HG02571 (cell line): ENCODE measurements around the gene EMC10.
"Not testable (repeated sequence)": the region's sequence is repeated elsewhere in the genome, so short reads cannot be mapped to it uniquely, and the experiment has no call there.

Source experiments
- ATAC-seq: cut with Tn5 transposase; IDR thresholded peaks from one replicate; pipeline ENCODE4 v1.9.1; 2021; ENCODE audit warnings: mild to moderate bottlenecking, moderate library complexity; ENCODE audit not compliant: unreplicated experiment

Gene EMC10

DNA sequence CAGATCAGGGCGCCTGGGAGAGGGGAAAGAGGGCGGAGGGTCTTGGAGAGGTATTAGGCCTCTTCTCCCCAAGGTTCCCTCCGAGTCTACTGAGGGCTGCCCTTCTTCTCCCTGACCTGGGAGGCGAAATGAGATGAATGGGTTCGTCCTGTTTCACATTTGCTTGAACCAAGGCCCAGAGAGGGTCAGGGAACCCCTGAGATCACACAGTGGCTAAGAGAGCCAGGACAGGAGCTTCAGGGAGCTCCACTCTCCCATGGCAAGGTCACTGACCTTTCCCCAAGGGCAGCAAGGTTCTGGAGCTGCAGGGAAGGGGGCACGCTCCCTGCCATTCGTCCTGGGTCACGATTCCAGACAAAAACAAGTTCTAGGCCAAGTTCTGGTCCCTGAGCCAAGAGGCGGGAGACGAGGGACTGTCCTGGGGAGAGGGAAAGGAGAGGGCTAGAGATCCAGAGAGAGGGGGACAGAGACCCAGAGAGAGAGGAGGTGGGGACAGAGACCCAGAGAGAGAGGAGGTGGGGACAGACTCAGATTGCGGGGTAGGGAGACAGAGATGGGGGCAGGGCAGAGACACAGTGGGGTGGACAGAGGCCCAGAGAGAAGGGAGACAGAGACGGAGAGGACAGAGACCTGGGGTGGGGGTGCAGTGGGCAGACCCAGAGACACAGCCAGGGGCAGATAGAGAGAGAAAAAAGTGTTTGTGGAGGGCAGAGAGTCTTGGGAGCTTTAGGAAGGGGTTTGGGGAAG is 36.9 kb downstream of the EMC10 start:
- no peak for ATAC-seq

DNA sequence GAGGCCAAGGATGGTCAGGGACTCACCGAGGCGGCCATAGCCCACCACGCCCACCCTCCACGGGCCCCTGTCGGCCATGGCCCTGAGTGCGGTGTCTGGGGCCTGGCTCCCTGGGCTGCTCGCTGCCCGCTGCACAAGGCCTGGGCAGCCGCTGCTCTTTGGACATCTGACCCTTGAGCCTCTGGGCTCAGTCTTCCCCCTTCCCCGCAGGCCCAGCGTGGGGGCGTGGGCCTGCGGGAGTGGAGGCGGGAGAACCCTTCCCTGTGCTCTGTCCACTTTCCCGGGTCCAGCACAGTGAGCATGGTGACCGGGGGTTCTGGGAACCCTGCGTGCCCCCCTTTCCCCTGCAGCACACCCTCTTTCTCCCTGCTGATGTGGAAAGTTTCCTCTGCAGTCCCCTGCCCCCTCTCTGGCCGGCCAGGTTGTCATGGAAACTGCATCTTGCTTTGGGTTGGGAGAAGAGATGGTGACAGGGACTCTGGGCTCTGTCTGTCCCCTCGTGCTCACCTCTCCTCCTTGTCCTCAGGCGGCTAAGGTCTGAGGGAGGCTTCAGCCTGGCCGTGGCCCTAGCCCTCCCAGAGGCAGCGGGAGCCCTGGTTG is 37.5 kb downstream of the EMC10 start, which contains the start of gene ASPDH:
TSS of gene ASPDH (minus strand) at position 168 of the 600 bp plus-strand sequence. CDS start at position 78, 90 bp downstream.
- no peak for ATAC-seq

DNA sequence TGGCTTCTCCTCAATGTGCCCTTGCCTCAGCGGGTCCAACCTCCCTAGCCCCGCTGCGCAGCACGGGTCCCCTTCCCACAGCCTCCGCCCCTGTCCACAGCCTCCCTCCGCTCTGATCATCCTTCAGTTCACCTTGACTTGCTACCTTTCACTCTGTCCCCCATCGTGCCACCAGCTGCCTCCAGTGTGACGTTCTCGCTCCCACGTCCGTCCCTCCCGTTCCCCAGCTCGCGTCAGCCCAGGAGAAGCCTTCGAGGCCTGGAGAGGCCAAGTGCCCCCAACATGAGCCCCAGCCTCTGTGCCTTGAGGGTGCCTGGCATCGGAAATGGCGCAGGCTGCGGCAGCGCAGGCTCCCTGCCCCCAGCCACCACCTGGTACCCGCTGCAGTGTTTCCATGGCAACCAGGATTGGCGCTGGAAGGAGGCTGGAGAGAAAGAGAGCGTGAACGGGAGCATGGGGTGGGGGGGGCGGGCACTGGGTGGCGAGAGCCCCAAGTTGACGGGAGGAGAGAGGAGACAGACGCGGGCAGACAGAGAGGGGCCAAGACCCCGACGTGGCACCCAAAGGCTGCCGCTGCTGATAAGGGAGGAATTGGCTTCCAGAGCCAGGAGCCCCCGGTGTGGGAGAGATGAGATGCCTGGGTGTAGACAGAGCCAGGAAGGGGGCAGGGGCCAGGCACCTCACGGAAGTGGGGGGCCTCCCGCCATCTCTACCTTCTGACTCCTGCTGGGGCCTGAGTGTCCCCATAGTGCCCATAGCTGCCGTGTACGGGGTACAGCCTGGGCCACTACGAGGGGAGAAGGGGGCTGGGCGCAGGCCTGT is 38.2 kb downstream of the EMC10 start:
- no peak for ATAC-seq

DNA sequence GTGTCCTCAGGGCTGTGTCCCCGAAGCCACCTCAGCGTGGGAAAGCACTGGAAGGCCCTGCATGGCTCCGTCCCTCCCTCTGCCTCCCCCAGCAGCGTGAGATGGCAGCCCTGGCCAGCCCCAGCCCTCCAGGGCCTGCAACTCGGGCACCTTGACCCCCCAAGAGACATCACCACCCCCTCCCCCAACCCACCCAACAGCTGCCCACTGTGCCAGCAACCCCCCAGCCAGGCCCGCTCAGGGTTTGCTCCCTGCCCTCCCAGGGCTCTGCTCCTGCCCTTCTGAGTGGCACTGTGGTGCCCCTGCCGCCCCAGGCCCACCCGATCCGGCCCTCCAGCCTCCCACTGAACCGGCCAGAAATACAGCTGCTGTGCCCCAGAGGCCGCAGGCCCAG is 38.9 kb downstream of the EMC10 start:
- no peak for ATAC-seq

DNA sequence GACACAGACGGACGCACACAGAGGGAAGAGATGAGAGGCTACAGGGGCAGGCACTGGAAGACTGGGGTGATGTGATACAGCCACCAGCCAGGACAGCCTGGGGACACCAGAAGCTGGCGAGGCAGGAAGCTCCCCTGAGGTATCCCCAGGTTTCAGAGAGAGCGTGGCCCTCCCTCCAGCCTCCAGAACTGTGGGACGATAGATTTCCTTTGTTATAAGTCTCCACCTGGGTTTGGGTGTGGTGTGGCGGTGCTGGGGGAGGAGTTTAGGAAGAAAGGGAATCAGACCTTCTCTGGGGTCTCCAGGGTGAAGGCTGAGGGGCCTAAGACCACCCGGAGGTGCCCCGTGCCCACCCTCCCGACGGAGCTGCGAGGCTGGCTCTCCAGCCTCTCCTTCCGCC is 40.1 kb downstream of the EMC10 start:
- no peak for ATAC-seq

DNA sequence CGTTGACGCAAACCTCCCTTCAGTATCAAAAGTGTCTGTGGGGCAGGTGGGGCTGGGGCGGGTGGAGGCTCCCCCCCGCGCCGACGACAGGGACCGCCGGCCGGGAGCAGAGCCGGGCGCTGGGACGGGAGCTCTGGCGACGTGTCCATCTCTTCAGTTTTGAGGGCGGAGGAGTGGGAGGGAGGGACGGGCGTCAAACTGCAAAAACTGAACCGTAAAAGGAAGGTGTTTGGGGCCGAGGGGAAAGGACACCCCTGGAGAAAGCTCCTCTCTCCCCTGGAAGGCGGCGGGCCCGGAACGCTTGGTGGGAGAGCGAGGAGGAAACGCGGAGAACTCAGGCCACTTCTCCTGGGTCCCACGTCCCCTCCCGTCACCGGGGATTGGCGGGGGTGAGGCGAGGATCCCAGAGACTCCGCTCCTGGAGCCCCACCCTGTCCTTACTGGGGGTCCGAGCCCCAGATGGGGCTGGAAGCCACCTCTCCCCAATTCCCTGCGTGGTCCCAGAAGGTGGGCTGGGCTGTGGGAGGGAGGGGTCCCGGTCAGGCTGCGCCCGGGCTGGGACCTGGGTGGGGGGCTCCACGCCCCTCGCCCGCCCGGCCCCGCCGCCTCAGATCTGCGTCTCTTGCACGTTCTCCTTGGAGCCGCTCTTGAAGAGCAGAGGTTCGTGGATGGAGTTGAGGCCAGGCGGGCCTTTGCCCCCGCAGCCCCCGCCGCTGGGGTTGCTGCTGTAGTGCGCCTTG is 40.8 kb downstream of the EMC10 start:
- ATAC-seq, result no peak

DNA sequence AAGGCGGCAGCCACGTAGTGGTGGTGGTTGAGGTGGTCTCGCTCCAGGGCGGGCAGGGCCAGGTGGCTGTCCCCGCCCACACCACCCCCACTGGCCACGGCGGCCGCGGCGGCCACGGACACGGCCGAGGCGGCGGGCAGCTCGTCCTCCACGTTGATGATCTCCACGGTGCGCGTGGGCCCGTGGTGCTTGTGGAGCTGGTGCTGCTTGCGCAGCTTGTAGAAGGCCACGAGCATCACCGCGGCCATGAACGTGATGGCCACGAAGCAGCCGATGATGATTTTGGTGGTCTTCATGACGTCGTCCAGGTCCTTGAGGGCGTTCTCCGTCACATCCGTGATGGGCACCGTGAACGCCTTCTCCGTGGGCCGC is 41.4 kb downstream of the EMC10 start:
- no peak for ATAC-seq

DNA sequence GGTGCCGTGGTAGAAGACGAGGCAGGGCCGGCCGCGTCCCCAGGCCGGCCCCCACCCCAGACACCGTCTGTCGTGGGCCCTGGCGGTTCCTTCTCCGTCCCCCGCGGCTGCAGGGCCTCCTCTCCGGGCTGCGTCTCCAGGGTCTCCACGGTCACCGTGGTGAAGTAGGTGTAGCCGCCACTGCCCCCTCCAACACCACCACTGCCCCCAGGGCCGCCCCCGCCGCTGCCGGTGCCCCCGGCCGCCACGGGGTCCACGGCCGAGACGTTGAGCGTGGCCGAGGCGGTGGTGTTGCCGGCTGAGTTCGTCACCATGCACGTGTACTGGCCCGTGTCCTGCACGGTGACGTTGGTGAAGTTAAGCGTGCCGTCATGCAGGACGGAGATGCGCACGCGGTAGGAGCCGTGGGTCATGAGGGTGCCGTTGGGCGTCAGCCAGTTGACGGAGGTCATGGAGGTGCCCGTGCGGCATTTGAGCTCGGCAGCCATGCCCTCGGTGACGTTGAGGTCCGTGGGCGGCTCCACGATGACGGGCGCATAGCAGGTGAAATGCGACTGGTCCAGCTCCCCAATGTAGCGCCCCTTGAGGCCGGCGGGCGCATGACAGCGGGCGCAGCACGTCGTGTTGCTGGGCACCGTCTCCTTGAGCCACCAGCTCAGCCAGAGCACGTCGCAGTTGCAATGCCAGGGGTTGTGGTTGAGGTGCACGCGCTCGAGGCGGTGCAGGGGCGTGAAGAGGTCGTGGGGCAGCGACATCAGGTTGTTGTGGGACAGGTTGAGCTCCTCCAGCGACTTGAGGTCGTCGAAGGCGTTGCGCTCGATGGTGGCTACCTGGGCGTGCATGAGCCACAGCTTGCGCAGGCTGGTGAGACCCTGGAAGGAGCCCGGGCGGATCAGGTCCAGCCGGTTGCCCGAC is 42.0 kb downstream of the EMC10 start:
- no peak for ATAC-seq

DNA sequence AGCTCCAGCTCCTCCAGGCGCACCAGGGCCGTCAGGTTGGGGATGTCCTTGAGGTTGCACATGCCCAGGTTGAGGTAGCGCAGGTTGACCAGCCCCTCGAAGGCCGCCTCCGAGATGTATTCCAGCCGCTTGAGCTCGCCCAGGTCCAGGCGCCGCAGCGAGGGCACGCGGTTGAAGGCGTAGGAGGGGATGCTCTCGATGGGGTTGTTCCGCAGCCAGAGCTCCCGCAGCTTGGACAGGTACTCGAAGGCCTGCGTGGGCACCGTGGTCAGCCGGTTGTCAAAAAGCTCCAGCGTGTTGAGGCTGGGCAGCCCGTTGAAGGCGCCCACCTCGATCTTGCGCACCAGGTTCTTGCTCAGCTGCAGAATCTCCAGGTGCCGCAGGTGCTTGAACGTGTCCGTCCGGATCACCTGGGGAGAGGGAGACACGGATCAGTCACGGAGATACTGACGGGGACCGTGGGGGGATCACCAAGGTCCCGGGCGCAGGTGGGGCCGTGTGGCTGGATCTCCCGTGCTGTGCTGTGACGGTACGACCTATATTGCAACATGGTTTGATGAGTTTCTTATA is 42.8 kb downstream of the EMC10 start:
- no peak for ATAC-seq

DNA sequence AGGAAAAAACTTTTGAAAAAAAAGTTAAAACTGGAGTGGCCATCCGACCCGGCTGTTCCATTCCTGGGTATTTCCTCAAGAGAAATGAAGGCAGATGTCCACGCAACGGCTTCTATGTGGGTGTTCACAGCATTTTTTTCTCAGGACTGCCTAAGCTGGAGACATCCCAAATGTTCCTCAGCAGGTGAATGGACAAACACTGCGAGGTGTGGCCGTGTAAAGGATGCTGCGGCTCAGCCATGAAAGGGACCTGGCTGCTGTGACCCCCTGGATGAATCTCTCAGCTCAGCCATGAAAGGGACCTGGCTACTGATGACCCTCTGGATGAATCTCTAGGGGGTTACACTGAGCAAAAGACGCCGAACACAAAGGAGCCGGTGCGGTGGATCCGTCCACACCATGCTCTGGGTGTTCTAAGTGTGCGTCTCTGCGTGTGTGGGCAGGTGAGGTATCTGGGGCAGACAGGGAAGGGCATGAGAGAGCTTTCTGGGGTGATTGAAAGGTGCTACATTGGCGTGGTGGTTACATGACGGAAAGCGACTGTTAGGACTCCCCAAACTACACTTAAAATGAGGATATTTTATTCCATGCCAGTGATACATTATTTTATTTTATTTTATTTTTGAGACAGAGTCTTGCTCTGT is 44.6 kb downstream of the EMC10 start:
- ATAC-seq, result no peak

DNA sequence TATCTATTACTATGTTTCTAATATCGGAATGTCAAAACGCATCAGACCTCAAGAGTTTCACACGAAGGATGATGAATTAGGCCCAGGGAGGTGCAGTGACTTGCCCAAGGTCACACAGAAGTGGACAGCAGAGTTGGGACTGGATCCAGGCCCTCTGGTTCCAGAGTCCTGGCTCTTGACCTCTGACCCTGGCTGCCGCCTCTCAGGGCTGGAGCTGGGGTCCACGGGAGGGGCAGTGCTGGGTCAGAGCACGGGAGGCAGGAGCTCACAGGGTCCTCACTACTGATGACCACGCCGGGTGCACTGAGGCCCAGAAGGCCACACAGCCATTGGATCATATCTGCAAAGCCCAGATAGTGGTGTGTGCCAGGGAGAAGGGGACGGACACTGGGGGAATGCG is 46.6 kb downstream of the EMC10 start:
- no peak for ATAC-seq

DNA sequence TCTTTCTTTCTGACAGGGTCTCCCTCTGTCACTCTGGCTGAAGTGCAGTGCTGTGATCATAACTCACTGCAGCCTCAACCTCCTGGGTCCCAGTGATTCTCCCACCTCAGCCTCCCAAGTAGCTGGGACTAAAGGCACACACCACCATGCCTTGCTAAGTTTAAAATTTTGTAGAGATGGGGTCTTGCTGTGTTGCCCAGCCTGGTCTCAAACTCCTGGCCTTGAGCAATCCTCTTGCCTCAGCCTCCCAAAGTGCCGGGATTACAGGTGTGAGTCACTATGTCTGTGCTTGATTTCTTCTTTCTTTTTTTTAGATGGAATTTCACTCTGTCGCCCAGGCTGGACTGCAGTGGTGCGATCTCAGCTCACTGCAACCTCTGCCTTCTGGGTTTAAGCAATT is 51.7 kb downstream of the EMC10 start:
- not testable (repeated sequence) for ATAC-seq

DNA sequence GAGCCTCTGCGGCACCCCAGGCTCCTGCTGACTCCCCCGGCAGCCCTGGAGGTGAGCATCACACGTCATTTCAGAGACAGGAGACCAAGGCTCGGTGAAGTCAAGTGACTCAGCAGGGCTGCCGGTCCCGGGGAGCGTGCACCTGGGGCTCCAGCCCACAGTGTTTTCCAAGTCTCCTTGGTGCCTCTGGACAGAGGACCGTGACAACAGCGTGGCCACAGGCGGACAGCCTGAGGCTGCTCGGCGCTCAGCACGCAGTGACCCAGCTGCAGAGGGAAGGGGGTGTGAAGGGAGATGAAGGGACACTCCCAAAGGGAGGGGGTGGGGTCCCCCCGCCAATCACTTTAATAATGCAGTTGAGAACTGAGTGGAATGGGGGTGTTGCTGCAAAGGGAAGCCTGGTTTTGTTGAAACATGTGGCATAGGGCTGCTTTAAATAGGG is 54.9 kb downstream of the EMC10 start:
- ATAC-seq, result no peak

DNA sequence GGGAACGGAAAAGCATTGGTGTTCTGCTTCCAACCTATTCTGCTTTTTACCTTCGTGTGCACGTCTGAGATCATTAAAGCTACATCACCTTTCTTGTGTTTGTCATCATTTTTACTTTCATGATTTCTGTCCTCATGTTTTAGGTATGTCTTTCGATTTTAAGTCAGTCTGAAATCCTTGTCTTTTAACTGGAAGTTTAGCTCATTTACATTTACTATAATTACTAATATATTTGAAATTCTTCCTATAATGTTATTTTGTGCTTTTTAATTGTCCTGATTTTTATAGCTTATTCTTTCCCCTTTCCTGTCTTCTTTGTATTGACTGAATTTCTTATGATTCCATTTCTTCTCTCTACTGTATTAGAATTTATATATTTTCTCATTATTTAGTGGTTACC is 56.6 kb downstream of the EMC10 start:
- no peak for ATAC-seq

DNA sequence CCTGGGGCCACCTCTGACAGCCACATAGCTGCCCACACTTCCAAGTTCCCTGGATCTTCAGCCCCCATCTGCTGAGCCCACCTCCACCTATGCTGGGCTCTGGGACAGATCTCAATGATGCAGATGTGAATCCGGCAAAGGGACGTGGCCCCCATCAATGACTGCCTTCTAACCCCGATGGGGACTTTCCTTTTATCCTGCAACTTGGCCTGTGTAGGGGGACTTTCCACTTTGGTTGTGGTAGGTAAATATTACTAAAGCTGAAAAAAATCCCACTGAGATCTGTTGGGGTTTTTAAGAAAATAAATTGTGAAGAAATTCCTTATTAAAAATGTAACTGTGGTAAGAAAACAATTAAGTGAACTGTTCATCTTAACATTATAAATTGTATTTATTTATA is 58.2 kb downstream of the EMC10 start:
- ATAC-seq, result no peak

DNA sequence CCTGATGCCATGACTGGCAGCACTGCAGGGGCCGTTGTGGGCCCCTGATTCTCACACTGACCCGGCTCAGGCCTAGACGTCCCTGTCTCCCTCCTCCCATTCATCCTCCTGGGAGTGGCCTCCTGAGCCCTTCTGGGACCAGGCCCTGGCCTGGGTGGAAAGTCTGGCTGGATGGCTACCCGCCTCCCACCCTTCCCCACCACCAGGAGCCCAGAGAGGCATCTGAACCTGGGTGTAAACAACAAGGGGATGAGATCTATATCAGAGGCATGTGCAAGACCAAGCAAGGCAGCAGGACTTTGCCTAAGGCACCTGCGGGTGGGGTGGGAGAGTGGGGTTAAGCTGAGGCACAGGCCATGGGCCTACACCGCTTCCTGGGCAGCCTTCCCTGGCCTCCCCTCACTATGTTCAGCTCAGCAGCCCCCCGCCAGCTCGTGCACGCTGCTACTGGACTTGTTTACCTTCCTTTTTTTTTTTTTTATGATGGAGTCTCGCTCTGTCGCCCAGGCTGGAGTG is 59.4 kb downstream of the EMC10 start:
- no peak for ATAC-seq

DNA sequence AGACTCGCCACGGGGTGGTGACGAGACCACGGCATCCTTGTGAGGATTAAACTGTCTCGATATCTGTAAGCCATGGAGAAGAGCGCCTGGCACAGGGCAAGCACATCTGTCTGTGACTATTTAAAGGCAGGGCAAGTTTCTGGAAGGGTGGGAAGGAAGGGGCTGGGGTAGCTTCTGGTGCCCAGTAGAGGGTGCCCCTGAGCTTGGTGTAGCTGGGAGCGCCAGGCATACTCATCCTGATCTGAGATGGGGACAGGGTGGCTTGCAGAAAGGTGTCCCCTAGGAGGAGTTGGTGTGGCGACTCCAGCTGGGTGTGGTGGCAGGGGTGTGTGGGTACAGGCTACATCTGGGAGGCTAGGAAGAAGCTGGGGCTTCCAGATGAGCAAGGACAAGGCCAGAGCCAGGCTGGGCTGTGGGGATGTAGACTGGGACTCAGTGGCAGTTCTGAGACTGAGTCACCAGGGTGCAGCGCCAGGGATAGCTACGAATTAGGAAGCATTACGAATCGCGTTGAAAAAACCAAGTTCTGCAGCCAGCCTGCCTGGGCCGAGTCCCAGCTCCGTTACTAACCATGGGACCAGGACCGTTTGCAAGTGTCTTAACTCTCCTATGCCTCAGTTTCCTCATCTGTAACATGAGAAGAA is 60.5 kb downstream of the EMC10 start:
- no peak for ATAC-seq

DNA sequence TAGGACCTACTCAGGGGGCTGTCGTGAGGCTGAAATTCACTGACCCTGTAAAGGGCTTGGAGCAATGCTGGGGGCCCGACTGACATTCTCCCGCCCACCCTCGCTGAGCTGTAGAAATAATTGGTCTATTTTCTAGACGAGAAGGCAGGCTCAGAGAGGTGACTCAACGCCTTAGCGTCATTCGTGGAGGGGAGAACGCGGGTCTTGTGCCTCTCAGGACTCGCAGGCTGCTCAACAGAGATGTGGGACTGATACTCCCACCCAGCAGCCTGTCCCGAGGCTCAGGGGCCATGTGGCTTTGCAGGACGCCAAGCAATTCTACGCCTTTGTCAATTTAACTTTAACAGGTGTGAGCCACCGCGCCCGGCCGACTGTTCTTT is 61.0 kb downstream of the EMC10 start:
- ATAC-seq, result no peak
